ENCODE data around the gene GALNT10. TPM values are rescaled to one million over a fixed set of nuclear protein-coding genes. Genes with fewer than 3 reads are reported as not detected.

The GALNT10 gene
- total RNA-seq, 1 experiment from 2014 or later, result 47.8 TPM

- in situ Hi-C loops (cut with HindIII; ENCODE audit: low sequenced_read_pairs), result no loop called here
- no peak for DNase-seq (ENCODE audit: low spot score)
Observed at GRCh38 chr5:154221371-154221896, 30.9 kb downstream of the GALNT10 start.

GRCh38 chr5:154222414-154222813, 31.9 kb downstream of the GALNT10 start:
- no peak for DNase-seq (ENCODE audit: low spot score)
- in situ Hi-C loops (cut with HindIII; ENCODE audit: low sequenced_read_pairs), result no loop called here

- in situ Hi-C loops (cut with HindIII; ENCODE audit: low sequenced_read_pairs), result no loop called here
- no peak for DNase-seq (ENCODE audit: low spot score)
Observed at GRCh38 chr5:154223320-154223719, 32.8 kb downstream of the GALNT10 start.

GRCh38 chr5:154227090-154227489, 36.6 kb downstream of the GALNT10 start:
- no peak for DNase-seq (ENCODE audit: low spot score)
- in situ Hi-C loops (cut with HindIII; ENCODE audit: low sequenced_read_pairs), result no loop called here

GRCh38 chr5:154228696-154229095, 38.2 kb downstream of the GALNT10 start:
- DNase-seq (ENCODE audit: low spot score), result no peak

GRCh38 chr5:154230526-154230925, 40.0 kb downstream of the GALNT10 start:
- no peak for DNase-seq (ENCODE audit: low spot score)
- in situ Hi-C loops (cut with HindIII; ENCODE audit: low sequenced_read_pairs), result no loop called here

More at GRCh38 chr5:154228696-154229095, 38.2 kb downstream of the GALNT10 start:
- in situ Hi-C loops (cut with HindIII; ENCODE audit: low sequenced_read_pairs), result no loop called here

GRCh38 chr5:154234551-154234950, 44.0 kb downstream of the GALNT10 start:
- in situ Hi-C loops (cut with HindIII; ENCODE audit: low sequenced_read_pairs), result no loop called here
- no peak for DNase-seq (ENCODE audit: low spot score)

GRCh38 chr5:154236011-154236410, 45.5 kb downstream of the GALNT10 start:
- in situ Hi-C loops (cut with HindIII; ENCODE audit: low sequenced_read_pairs), result no loop called here
- no peak for DNase-seq (ENCODE audit: low spot score)

GRCh38 chr5:154236536-154237375, 46.2 kb downstream of the GALNT10 start:
- no peak for DNase-seq (ENCODE audit: low spot score)
- in situ Hi-C loops (cut with HindIII; ENCODE audit: low sequenced_read_pairs), result no loop called here

- in situ Hi-C loops (cut with HindIII; ENCODE audit: low sequenced_read_pairs), result no loop called here
Observed at GRCh38 chr5:154237376-154237743, 46.8 kb downstream of the GALNT10 start.

GRCh38 chr5:154237946-154238345, 47.4 kb downstream of the GALNT10 start:
- in situ Hi-C loops (cut with HindIII; ENCODE audit: low sequenced_read_pairs), result no loop called here
- no peak for DNase-seq (ENCODE audit: low spot score)

More at GRCh38 chr5:154237376-154237743, 46.8 kb downstream of the GALNT10 start:
- DNase-seq (ENCODE audit: low spot score), result no peak

GRCh38 chr5:154238776-154239481, 48.4 kb downstream of the GALNT10 start:
- no peak for DNase-seq (ENCODE audit: low spot score)
- in situ Hi-C loops (cut with HindIII; ENCODE audit: low sequenced_read_pairs), result no loop called here

- in situ Hi-C loops (cut with HindIII; ENCODE audit: low sequenced_read_pairs), result no loop called here
- DNase-seq (ENCODE audit: low spot score), result no peak
Observed at GRCh38 chr5:154240595-154240994, 50.1 kb downstream of the GALNT10 start.

GRCh38 chr5:154241021-154241420, 50.5 kb downstream of the GALNT10 start:
- DNase-seq (ENCODE audit: low spot score), result no peak
- in situ Hi-C loops (cut with HindIII; ENCODE audit: low sequenced_read_pairs), result no loop called here

GRCh38 chr5:154242442-154242841, 51.9 kb downstream of the GALNT10 start:
- no peak for DNase-seq (ENCODE audit: low spot score)
- in situ Hi-C loops (cut with HindIII; ENCODE audit: low sequenced_read_pairs), result no loop called here

GRCh38 chr5:154242964-154243376, 52.4 kb downstream of the GALNT10 start:
- no peak for DNase-seq (ENCODE audit: low spot score)
- in situ Hi-C loops (cut with HindIII; ENCODE audit: low sequenced_read_pairs), result no loop called here

GRCh38 chr5:154243736-154244135, 53.2 kb downstream of the GALNT10 start:
- in situ Hi-C loops (cut with HindIII; ENCODE audit: low sequenced_read_pairs), result no loop called here
- no peak for DNase-seq (ENCODE audit: low spot score)

GRCh38 chr5:154244476-154244875, 53.9 kb downstream of the GALNT10 start:
- in situ Hi-C loops (cut with HindIII; ENCODE audit: low sequenced_read_pairs), result no loop called here
- no peak for DNase-seq (ENCODE audit: low spot score)

GRCh38 chr5:154248691-154249090, 58.2 kb downstream of the GALNT10 start:
- in situ Hi-C loops (cut with HindIII; ENCODE audit: low sequenced_read_pairs), result no loop called here
- no peak for DNase-seq (ENCODE audit: low spot score)

- DNase-seq (ENCODE audit: low spot score), result no peak
- in situ Hi-C loops (cut with HindIII; ENCODE audit: low sequenced_read_pairs), result no loop called here
Observed at GRCh38 chr5:154249826-154250225, 59.3 kb downstream of the GALNT10 start.

Measured in G401 (cell line).